Activated T-cell treated with anti-CD3 and anti-CD28 coated beads for 24 hours (primary cell): ENCODE measurements around the gene ZMYND8.
"Not testable (repeated sequence)": the region's sequence is repeated elsewhere in the genome, so short reads cannot be mapped to it uniquely, and the experiment has no call there.

Experiments
- DNase-seq: peaks from one replicate; pipeline ENCODE4 v3.0.0-alpha.2; 2020; ENCODE audit warnings: low read depth

ZMYND8 gene

DNA sequence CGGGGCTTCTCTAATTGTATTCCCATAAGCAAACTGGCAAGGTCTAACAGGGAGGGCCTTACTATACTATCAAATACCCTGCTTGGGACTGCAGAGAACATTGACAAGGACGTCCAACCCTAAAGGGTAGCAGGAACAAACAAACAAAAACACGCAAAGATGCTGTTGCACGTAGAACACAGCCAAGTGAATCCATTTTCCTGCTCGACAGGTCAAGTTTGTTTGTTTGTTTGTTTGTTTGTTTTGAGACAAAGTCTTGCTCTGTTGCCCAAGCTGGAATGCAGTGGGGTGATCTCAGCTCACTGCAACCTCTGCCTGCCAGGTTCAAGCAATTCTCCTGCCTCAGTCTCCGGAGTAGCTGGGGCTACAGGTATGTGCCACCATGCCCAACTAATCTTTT, 91.3 kb downstream of the ZMYND8 start:
- DNase-seq = no peak

DNA sequence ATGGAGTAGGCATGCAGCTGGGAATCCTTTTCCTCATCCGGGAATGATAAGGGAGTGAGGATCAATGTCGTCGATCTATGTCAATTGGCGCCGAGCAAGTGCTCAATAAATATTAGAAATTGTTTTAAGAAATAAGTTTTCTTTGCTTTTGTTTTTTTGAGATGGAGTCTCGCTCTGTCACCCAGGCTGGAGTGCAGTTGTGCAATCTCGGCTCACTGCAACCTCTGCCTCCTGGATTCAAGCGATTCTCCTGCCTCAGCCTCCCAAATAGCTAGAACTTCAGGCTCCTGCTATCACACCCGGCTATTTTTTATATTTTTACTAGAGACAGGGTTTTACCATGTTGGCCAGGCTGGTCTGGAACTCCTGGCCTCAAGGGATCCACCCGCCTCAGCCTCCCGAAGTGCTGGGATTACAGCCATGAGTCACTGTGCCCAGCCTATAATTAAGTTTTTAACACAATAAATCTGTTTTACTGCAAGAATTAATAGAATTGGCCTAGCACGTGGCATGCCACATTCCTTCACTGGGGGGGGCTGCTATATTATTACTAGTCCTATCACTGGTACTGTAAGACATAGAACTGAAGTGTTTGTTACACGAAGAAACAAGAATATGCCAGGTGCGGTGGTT, 92.2 kb downstream of the ZMYND8 start:
- DNase-seq = not testable (repeated sequence)

DNA sequence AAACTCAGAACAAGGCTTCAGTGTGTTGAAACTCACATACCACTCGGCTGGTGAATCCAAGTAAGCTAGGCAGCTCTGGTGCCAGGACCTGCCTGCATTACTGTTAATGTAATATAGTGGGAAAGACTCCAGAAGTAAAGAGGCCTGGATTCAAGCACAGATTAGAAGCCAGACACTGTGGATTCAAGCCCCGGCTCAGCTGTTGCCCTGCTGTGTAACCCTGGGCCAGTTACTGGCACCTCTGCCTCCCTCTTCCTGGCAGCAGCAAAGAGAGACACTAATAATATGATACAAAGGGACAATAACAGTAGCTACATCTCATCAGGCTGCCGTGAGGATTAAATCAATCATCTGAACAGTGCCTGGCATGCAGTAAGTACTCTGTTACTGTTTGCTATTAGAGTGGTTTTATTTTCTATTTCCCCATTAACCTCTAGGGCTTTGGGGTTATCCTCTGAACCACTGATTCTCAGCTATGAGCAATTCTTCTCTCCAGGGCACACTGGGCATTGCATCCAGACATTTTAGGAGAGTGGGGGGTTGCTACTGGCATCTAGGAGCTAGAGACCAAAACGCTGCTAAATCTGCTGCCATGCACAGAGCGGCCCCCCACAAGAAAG, 92.9 kb downstream of the ZMYND8 start:
- DNase-seq = no peak

DNA sequence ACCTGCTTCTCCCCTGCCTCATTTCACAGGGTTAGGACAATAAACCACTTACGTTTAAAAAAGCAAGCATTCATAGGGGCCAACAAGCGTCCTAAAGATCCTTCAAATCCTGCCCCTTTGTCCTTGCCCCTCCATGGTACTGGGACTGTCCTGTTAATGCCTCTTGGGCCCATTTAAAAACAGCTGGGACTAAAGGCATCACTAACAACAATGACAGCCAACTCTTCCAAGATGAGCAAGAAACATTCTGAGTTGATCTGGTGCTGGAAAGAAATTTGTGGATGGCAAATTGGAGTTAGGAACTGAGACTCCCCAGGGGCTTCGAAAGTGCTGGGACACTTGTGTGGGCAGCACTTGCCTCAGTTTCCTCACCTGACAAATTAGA, 93.4 kb downstream of the ZMYND8 start:
- DNase-seq = no peak

DNA sequence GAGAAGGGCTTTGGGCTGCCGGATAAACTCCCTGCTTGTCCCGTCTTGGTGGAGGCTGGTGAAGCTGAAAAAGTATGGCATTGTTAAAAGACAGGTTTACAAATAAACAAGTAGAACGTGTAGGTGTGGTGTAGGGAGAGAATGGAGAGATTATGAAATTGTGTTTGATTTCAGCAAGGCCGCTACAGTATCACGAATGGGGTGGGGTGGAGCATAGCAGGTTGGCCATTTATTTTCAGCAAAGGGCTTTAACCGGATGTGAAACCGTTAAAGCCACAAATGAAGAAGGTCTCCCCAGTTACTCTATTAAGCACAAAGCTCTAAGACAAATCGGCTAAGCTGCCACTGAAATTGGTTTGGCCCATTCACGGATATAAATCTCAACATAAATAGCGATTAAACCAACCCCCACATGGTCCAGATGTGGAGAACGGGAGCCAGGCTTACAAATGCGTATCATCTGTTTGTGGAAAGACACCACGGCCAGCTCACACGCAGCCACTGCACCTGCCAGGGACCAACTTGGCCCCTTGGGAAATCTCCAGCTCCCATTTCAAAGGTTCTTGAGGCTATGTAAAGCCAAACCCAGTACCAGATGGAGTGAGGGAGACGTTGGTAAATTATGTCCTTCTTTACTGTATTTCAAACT, 94.0 kb downstream of the ZMYND8 start:
- DNase-seq = no peak

DNA sequence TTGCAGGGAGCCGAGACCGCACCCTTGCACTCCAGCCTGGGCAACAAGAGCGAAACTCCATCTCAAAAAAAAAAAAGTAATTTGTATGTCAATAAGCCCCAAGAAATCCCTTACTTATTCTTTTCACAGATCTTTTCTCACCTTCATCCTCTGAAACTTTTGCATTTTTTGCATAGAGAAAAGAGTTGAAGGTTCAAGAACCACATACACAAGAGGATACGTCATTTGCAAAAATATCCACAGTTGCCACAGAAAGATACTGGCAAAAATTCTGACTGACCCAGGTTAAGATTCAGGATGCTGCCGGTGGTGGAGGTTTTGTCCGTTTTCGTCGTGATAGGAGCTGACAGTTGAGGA, 94.5 kb downstream of the ZMYND8 start:
- DNase-seq = no peak

DNA sequence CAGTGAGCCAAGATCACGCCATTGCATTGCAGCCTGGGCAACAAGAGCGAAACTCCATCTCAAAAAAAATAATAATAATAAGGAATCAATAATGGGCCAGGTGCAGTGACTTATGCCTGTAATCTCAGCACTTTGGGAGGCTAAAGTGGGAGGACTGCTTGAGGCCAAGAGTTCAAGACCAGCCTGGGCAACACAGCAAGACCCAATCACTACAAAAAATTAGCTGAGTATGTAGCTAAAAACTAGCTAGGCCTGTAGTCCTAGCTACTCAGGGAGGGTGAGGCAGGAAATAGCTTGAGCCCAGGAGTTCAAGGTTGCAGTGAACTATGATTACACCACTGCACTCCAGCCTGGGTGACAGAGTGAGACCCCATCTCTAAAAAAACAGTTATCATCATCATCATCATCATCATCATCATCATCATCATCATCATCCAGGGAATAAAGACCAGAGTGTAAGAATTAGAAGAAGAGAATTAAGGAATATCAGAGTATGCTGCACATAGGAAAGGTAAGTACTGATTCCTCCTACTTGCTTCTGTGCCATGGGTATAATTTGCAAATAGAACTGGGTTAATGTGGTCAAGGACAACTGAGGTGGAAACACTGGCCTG, 95.2 kb downstream of the ZMYND8 start:
- DNase-seq = not testable (repeated sequence)

DNA sequence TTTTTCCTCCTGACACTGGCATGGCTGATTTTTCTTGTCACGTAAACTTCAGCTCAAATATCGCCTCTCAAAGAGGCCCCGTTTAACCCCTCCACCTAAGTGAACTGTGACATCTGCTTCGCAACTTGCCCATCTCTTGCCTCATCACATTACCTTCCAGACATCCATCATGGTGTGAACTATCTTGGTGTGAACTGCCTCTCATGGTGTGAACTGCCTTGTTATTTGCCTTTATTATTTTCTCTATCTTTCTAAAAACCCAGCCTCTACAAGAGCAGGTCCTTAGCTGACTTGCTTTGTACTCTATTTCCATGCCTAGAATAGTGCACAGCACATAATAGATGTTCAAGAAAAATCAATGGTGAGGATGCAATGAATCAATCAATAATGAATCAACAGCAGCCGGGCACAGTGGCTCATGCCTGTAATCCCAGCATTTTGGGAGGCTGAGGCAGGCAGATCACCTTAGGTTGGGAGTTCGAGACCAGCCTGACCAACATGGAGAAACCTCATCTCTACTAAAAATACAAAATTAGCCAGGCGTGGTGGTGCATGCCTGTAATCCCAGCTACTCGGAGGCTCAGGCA, 95.9 kb downstream of the ZMYND8 start:
- DNase-seq = not testable (repeated sequence)

DNA sequence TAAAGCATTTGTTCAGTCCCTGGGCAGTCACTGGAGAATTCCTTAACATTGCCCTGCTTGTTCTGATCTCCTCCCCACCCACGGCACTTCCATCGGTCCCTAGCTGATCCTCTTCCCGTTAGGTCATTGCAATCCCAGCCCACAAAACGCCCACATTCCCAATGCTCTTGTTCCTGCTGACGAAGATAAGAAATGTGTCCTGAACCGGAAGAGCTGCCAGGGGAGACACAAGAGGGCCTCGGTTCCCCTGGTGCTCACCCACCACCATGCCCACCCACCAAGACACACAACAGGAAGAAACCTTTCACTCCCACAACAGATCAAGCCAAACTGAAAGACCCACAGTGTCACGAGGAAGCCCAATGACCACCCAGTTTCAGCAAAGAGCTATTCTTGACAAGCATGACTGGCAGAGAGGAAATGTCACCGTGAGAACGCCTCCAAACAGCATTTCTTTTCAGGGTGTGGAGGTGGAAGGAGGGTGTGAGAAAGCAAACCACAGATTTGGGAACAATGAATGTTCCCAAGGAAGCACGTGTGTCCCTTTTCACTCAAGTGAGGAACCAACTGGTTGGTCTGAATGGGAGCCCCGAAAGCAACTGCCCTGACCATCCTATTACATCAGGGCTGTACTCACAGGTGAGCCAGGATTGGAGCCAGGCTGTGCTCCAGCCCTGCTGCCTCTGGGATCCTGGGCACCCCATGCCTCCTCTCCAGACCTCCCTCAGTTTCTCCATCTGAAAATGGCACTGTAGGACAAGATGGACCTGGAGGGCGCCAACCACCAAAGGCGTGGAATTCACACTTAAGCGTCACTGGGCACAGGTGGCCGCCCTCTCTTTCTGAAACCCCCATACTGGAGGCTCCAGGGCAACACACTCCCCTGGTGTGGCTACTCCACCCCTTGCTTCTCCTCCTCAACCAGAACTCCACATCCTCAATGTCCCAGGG, 97.5 kb downstream of the ZMYND8 start:
- no peak for DNase-seq

DNA sequence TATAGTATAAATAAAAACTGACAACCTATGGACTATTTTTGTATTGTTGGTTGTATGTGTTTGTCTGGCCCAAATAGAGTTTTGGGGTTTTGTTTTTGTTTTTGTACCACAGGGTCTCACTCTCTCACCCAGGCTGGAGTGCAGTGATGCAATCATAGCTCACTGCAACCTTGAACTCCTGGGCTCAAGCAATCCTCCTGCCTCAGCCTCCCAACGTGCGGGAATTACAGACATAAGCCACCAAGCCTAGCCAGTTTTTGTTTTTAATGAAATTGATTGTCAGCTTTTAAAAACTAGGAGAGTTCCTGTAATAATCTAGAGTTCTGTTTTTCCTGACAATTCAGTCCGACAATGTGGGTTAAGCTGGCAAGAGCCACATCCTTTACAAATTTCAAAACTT, 98.7 kb downstream of the ZMYND8 start:
- no peak for DNase-seq

DNA sequence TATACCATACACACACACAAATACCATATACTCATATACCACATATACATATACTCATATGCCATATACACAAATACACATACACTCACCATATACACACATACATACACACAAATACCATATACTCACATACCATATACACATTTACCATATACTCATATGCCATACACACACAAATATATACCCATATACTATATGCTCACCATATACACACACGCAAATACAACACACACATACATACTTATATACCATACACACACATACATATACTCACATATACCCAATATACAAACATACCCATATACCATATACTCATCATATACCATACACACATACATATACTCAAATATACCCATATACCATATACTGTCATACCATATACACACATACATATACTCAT, 99.2 kb downstream of the ZMYND8 start:
- DNase-seq = no peak

DNA sequence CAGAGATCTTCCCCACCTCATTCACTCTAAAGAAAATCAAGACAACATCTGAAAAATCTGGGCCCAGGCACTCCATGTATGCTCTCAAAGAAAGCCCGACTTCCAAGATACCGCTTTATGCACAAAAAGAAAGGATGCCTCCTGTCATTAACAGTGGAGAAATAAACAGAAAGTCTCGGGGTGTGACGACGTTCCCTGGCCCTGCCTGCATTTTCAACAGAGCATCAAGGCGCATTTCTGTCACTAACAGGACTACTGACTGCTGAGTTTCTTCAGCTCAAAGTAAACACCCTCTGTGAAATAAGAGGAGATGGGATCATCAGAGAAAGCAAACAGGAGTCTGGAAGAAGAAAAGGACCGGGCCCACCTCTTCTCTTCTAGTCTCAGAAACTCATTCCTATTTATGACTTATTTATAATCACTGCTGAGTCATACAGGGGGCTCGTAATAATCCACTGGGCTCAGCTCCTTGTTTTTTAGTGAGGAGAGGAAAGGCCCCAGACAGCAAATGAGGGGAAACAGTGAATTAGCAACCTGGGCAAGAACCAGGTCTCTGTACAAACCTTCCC, 99.7 kb downstream of the ZMYND8 start:
- no peak for DNase-seq

DNA sequence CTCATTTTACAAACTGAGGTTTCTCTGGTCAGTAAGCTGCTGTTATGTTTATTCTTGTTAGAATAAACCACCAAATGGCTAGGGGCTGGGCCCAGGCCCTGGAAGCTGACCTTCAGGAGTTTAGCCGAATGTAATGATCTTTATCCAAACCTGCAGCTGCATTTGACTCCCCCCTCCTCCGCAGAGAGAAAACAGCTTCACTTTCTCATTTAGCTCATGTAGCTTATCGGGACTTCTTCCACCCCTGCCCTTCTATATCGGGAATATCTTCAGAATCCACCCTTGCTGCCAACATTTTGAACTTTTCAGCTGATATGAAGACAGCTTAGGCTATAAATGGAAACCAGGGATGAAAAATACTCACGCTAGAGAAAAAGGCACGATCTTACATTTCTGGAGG, 102.6 kb downstream of the ZMYND8 start:
- DNase-seq = no peak

DNA sequence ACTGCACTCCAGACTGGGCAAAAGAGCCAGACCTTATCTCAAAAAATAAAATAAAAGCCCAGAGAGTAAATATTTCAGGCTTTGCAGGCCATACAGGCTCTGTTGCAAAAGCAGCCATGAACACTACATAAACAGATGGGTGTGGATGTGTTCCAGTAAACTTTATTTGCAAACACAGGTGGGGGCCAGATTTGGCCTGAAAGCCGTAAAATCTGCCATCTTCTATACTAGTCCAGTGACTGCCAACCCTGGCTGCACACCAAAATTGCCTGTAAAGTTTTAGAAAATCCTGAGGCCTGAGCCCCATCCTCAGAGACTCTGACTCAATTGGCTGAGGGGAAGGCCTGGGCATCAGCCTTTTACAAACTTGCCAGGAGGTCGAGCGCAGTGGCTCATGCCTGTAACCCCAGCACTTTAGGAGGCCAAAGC, 103.6 kb downstream of the ZMYND8 start:
- DNase-seq = no peak

DNA sequence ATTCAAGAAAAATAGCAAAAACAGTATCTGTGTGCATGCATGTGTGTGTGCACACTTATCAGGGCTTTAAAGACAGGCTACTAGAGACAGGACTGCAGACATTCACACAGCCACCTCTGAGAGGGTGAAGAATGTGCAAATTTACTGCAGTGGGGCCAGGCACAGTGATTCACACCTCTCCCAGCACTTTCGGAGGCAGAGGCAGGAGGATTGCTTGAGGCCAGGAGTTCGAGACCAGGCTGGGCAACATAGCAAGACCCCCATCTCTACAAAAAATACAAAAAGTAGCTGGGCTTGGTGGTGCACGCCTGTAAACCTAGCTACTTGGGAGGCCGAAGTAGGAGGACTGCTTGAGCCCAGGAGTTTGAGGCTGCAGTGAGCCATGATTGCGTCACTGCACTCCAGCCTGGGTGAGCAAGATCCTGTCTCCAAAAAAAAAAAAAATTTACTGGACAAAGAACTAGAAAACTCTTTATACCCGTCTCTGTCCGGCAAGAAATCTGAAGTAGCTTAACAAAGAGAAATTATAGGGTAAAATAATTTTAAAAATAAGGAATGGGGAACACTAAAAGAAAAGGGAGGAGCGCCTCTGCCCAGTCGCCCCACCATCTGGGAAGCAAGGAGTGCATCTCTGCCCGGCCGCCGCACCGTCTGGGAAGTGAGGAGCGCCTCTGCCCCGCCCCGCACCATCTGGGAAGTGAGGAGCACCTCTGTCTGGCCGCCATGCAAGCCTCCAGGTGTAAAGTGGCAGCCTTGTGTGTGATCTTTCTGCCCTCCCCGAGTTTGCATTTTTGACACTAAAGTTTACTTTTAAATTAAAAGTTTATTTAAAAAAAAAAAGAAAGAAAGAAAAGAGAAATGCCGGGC, 105.1 kb downstream of the ZMYND8 start:
- DNase-seq = no peak

DNA sequence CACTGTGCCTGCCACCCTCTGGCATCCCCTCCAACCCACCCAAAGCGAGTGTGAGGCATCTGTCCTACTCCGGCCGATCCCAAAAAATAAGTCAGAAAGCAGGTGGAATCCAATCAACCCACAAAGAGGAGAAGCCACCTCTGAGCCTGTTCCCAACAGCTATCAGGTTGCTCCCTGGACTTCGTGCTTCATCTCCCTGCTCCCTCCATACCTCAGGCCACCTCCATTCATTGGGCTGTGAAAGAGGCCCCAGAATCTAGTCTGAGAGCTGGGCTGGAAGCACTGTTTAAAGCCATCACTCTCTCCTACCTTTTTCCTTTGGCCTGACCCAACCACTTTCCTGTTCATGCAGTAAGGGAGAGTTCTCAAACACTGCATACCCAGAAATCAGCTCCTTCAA, 106.1 kb downstream of the ZMYND8 start:
- DNase-seq = no peak

DNA sequence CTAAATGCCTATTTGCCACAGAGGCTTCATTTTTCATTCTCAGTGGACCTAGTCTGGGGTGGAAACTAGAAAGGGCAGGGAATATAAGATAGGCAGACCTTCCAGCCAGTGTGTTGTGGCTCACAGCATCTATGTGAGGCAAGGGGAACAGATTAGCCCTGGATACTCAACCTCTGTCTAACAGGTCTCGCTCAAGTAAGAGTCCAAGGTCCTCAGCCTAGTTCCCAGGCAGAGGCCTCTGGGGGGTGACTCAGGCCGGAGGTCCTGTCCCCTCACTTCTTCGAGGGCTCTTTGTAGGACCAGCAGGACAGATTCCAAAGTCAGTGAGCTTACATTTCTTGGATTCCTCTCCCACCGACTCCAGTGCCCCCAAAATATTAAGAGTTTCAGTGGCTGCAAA, 106.6 kb downstream of the ZMYND8 start:
- DNase-seq = no peak

DNA sequence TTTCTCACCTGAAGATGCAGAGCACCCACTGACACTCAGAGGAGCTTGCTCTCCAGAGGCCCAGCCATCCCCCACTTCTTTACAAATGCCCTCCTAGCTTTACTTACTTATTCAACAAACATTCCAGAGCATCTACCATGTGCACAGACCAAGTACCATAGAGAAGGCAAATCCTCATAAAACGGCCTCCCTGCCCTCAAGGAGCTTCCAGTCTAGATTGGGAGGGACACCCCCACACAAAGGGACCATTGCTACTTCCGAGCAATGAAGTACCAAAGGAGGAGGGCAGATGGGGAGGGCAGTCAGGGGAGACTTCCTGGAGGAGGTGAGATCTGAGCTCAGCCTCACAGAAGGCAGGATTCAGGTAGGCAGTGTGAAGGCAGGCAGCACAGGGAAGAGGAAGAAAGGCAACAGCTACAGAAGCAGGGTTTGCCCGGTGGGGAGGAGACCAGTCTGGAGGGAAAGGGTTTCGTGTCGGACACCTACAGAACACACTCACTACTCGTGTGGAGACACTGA, 108.0 kb downstream of the ZMYND8 start:
- DNase-seq = no peak

DNA sequence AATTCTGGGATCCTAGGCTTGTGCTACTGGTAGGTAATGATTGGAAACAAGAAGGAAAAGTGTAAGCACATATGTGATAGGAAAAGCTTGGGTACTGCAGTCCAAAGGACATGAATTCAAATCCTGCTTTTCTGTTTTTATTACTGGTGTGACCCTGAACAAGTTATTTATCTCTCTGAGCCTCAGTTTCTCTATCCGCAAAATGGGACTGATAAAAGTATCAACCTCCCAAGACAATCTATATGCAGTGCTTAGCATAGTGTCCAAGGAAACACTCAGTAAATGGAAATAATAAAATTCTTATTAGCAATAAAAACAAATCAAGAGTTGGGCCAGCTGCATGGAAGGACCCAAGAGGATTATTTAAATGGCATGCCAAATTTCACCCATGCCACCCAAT, 108.5 kb downstream of the ZMYND8 start:
- no peak for DNase-seq

DNA sequence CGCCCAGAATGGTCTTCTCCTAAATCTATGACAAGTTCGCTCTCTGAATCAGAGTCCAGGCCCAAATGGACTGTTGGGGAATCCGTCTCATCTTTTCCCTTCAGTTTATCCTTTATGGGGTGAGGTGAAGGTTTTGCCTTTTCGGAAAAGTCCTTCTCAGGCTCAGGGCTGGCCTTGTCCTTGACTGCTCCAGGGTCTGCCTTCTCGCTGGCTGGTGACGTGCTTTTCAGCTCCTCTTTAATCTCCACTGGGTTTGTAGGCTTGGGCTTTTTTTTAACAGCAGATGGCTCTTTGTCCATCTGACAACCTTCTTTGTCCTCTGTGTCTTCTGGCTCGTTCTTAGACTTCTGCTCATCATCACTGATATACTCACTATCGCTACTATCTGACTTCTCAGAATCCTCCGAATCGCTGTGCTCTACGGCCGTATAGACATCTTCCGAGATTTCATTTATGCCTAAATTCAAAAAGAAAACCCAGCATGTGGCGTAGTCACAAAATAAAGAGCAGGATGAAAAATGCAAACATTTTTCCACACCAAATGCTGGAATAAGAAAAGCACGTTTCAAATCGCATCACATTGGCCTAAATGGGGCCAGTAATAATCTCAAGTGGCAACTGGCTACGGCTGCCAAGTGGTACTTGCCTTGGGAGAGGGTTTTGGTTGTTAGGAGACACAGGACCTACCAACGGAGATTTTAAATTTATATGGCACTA, 110.3 kb downstream of the ZMYND8 start:
- DNase-seq = no peak
